ENCODE data around the gene EFNB2.

GRCh38 chr13:106467427-106468122 is 67.9 kb downstream of the EFNB2 start:
- no peak for TF ChIP-seq ELF4 (CRISPR knock-in tag; IDR thresholded peaks at IDR 0.05; ENCODE audit: low read depth)
- TF ChIP-seq MAX (CRISPR knock-in tag; IDR thresholded peaks at IDR 0.05): no peak
- no peak for TF ChIP-seq SMAD3 (CRISPR knock-in tag; IDR thresholded peaks at IDR 0.05; ENCODE audit: borderline replicate concordance)
- no peak for TF ChIP-seq RELA (CRISPR knock-in tag; IDR thresholded peaks at IDR 0.05; ENCODE audit: borderline replicate concordance)
- no peak for TF ChIP-seq ATF2 (CRISPR knock-in tag; IDR thresholded peaks at IDR 0.05; ENCODE audit: borderline replicate concordance, low read depth)
- TF ChIP-seq ETV6 (CRISPR knock-in tag; IDR thresholded peaks at IDR 0.05): no peak

All from WTC11 (cell line).